Heart left ventricle (tissue), 13 donors: Measurements from ENCODE around the gene TBC1D8.

Source experiments
- POLR2A ChIP-seq, 2 donors: fragments of 450-650 bp; IDR thresholded peaks; one replicate each; pipeline ENCODE4 v1.6.1; 2017; ENCODE audit warnings: antibody characterized with exemption in 2 of 2, mild to moderate bottlenecking in 2 of 2, moderate library complexity in 2 of 2
- TF ChIP-seq, protein P1 (sequence below), 12 donors: fragments of 200-600 bp; sonication (generic) in 4 of 12; IDR thresholded peaks; one replicate each; pipeline versions ENCODE4 v1.5.0 to v1.8.0; 2018 to 2022; ENCODE audit warnings: antibody characterized with exemption in 12 of 12, mild to moderate bottlenecking in 5 of 12
- donor health status: ischemic (EF 13 %, LVEDD 7.1; RV severe dilation, severe dysfunction).
- donor health status: DM: no; HTN: yes; CAD: no.
- donor health status: DM: no; HTN: no; CAD: no.
- donor health status: ischemic (EF 25% LVEDD 6.9; RV normal size, moderate dysfunction).
- donor health status: ischemic (EF 25% LVEDD 5.7; RV mildly dilated, moderate dysfunction).
- donor health status: ischemic (EF 35%, LVEDD 5.7; RV mildly dilated, moderate dysfunction).
- donor health status: nonischemic (EF 11% LVEDD 7.7; RV severe dilation, severe dysfunction).
- donor health status: DM: yes; HTN: yes; CAD: no.
- donor health status: PGD.
- donor health status: ischemic (EF 29% LVEDD 5.4; RV normal size, mild dysfunction).
- donor health status: nonischemic (EF 23%, LVEDD 6.1; RV moderate dilation, normal function).

DNA sequence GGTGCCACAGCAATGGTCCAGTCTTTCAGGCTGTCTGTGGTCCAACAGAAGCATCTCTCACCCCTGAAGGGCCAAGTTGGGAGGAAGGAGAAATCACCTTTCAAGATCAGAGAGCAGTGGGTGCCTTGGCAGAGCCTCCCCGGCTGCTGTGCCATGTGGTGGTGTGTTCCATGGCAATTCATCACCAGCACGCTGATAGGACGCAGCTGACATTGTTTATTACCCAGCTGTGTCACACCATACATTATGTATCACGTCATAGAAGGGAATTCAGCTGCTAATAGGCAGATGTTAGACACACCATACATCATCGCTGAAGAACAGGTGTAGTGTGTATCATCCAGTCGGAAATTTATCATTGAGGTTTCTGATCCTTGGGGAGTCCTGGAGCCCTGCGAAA, 178.7 kb downstream of the TBC1D8 start:
- TF ChIP-seq, protein P1, sequence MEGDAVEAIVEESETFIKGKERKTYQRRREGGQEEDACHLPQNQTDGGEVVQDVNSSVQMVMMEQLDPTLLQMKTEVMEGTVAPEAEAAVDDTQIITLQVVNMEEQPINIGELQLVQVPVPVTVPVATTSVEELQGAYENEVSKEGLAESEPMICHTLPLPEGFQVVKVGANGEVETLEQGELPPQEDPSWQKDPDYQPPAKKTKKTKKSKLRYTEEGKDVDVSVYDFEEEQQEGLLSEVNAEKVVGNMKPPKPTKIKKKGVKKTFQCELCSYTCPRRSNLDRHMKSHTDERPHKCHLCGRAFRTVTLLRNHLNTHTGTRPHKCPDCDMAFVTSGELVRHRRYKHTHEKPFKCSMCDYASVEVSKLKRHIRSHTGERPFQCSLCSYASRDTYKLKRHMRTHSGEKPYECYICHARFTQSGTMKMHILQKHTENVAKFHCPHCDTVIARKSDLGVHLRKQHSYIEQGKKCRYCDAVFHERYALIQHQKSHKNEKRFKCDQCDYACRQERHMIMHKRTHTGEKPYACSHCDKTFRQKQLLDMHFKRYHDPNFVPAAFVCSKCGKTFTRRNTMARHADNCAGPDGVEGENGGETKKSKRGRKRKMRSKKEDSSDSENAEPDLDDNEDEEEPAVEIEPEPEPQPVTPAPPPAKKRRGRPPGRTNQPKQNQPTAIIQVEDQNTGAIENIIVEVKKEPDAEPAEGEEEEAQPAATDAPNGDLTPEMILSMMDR (IDR thresholded peaks at IDR 0.05), result no peak
- no peak for TF ChIP-seq POLR2A (IDR thresholded peaks at IDR 0.05)
